OCI-LY1 (cell line): ENCODE results near the gene COA8.
A peak's percentile ranks its signal among the peaks of the same experiment; 100 is the strongest.

Experiments
- H2AFZ ChIP-seq: fragments of 200-600 bp; sonication (generic), shearing (Covaris generic); 2 replicates; pipeline ENCODE4 v1.6.0; 2014; ENCODE audit warnings: antibody characterized with exemption, mild to moderate bottlenecking, low read length
- H3F3A ChIP-seq: fragments of 200-600 bp; sonication (generic), shearing (Covaris generic); 2 replicates; pipeline ENCODE4 v1.6.0; 2014; ENCODE audit warnings: mild to moderate bottlenecking, antibody characterized with exemption, low read length, moderate library complexity; ENCODE audit not compliant: insufficient read depth
- H3K27ac ChIP-seq: fragments of 200-600 bp; sonication (generic); 2 replicates; pipeline ENCODE4 v1.5.1; 2014; ENCODE audit warnings: low read length, mixed run types, mild to moderate bottlenecking, low read depth; ENCODE audit not compliant: poor library complexity, severe bottlenecking
- H3K27me3 ChIP-seq: fragments of 200-600 bp; sonication (generic); 2 replicates; pipeline ENCODE4 v1.6.0; 2014; ENCODE audit warnings: antibody characterized with exemption, mild to moderate bottlenecking, low read length, moderate library complexity; ENCODE audit not compliant: insufficient read depth
- H3K36me3 ChIP-seq: fragments of 200-600 bp; sonication (generic); 2 replicates; pipeline ENCODE4 v1.6.1; 2014; ENCODE audit warnings: mild to moderate bottlenecking, antibody characterized with exemption, low read length, moderate library complexity, mixed read lengths; ENCODE audit not compliant: insufficient read depth
- H3K4me1 ChIP-seq: fragments of 200-600 bp; sonication (generic); 2 replicates; pipeline ENCODE4 v1.5.1; 2014; ENCODE audit warnings: mild to moderate bottlenecking, low read length, moderate library complexity; ENCODE audit not compliant: insufficient read depth, severe bottlenecking
- H3K4me2 ChIP-seq: fragments of 200-600 bp; sonication (generic), shearing (Covaris generic); 2 replicates; pipeline ENCODE4 v1.6.1; 2014; ENCODE audit warnings: low read length
- H3K4me3 ChIP-seq: fragments of 200-600 bp; sonication (generic); 2 replicates; pipeline ENCODE4 v1.5.1; 2014; ENCODE audit warnings: low read length, low read depth, mild to moderate bottlenecking, mixed read lengths; ENCODE audit not compliant: poor library complexity, severe bottlenecking
- H3K79me2 ChIP-seq: fragments of 200-600 bp; shearing (Covaris generic); 2 replicates; pipeline ENCODE4 v1.6.1; 2016; ENCODE audit warnings: mixed run types, low read length, mixed read lengths; ENCODE audit not compliant: insufficient read depth
- H3K9ac ChIP-seq: fragments of 200-600 bp; sonication (generic), shearing (Covaris generic); 2 replicates; pipeline ENCODE4 v1.6.1; 2014; ENCODE audit warnings: mild to moderate bottlenecking, low read length, mixed read lengths
- H3K9me2 ChIP-seq: fragments of 200-600 bp; sonication (generic), shearing (Covaris generic); 2 replicates; pipeline ENCODE4 v1.6.1; 2014; ENCODE audit warnings: low read depth, mild to moderate bottlenecking, low read length, mixed read lengths
- H3K9me3 ChIP-seq: fragments of 200-600 bp; shearing (Covaris generic); 2 replicates; pipeline ENCODE4 v1.6.1; 2014; ENCODE audit warnings: low read length, mixed read lengths
- H4K20me1 ChIP-seq: fragments of 200-600 bp; sonication (generic), shearing (Covaris generic); 2 replicates; pipeline ENCODE4 v1.6.0; 2016; ENCODE audit warnings: mild to moderate bottlenecking, low read length; ENCODE audit not compliant: insufficient read depth
- CTCF ChIP-seq: fragments of 200-600 bp; sonication (generic), shearing (Covaris generic); IDR thresholded peaks from 2 replicates; pipeline ENCODE4 v1.5.1; 2017; ENCODE audit warnings: mild to moderate bottlenecking, antibody characterized with exemption, low read length, moderate library complexity, mixed read lengths
- EZH2 ChIP-seq: fragments of 200-600 bp; sonication (generic), shearing (Covaris generic); IDR thresholded peaks from 2 replicates; pipeline ENCODE4 v1.8.0; 2017; ENCODE audit warnings: borderline replicate concordance, mixed run types, mild to moderate bottlenecking, antibody characterized with exemption, low read length, moderate library complexity, mixed read lengths

The COA8 gene

GRCh38 chr14:103625356-103626095, 62.8 kb downstream of the COA8 start:
- no peaks in the 10 kb centered on the region for H3K9me3 ChIP-seq
- H3K9ac ChIP-seq, result peak overlapping the region; percentile 7; the same call in 1 of the 2 replicates
- peak overlapping the region; percentile 8 for H3K4me3 ChIP-seq
- peak overlapping the region; percentile 84 for H3K27ac ChIP-seq
- H2AFZ ChIP-seq, result 0 out of 2 replicates have a peak overlapping the region, but pooled peaks have one; percentile 27
- no peaks in the 10 kb centered on the region for H3K27me3 ChIP-seq
- peaks cover 58% of the 10 kb centered on the region for H3K4me1 ChIP-seq
- H3K36me3 ChIP-seq, result no peaks in the 10 kb centered on the region
- H3K9me2 ChIP-seq, result no peaks in the 10 kb centered on the region
- H3K4me2 ChIP-seq, result peak overlapping the region; percentile 51
- no peaks in the 10 kb centered on the region for H3F3A ChIP-seq
- H3K79me2 ChIP-seq, result peaks cover 12% of the 10 kb centered on the region
- TF ChIP-seq CTCF, result no peak
- TF ChIP-seq EZH2, result no peak
- no peaks in the 10 kb centered on the region for H4K20me1 ChIP-seq

DNA sequence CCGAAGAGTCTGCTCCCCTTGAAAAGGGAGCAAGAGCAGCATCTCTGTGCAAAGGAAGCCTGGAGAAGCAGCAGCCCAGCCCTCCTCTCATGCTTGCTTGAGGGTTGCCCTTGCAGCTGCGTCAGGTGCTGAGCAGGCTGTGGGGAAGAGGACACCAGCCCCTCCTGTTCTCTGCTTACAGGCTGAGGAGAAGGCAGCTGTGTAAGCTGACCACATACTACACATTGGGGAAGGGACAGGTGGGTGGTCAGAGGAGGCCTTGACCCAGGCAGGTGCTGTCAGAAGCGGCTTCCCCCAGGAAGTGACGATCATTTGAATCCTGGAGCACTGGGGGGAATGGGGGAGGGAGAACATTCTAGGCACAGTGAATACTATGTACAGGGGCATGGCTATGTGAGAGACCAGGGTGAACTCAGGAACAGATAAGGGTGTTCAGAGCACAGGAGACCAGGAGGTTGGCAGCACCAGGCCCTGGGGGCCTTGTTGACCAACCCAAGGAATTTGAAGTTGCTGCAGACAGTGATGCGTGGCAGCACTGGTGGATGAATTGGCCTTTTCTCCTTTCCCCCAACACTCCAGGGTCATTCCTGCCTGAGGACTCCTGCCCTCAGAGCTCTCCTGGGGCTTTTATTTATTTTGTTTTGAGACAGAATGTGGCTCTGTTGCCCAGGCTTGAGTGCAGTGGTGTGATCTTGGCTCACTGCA, 63.5 kb downstream of the COA8 start:
- no peaks in the 10 kb centered on the region for H4K20me1 ChIP-seq
- H3K4me3 ChIP-seq, result no peak overlapping the region
- no peak overlapping the region for H2AFZ ChIP-seq
- H3K4me1 ChIP-seq, result peaks cover 66% of the 10 kb centered on the region
- peak overlapping the region; percentile 84 for H3K27ac ChIP-seq
- H3K4me2 ChIP-seq, result no peak overlapping the region
- H3K36me3 ChIP-seq, result no peaks in the 10 kb centered on the region
- TF ChIP-seq EZH2, result no peak
- TF ChIP-seq CTCF, result no peak
- H3F3A ChIP-seq, result no peaks in the 10 kb centered on the region
- no peaks in the 10 kb centered on the region for H3K9me3 ChIP-seq
- H3K9me2 ChIP-seq, result no peaks in the 10 kb centered on the region
- H3K27me3 ChIP-seq, result no peaks in the 10 kb centered on the region
- H3K79me2 ChIP-seq, result peaks cover 19% of the 10 kb centered on the region
- no peak overlapping the region for H3K9ac ChIP-seq

DNA sequence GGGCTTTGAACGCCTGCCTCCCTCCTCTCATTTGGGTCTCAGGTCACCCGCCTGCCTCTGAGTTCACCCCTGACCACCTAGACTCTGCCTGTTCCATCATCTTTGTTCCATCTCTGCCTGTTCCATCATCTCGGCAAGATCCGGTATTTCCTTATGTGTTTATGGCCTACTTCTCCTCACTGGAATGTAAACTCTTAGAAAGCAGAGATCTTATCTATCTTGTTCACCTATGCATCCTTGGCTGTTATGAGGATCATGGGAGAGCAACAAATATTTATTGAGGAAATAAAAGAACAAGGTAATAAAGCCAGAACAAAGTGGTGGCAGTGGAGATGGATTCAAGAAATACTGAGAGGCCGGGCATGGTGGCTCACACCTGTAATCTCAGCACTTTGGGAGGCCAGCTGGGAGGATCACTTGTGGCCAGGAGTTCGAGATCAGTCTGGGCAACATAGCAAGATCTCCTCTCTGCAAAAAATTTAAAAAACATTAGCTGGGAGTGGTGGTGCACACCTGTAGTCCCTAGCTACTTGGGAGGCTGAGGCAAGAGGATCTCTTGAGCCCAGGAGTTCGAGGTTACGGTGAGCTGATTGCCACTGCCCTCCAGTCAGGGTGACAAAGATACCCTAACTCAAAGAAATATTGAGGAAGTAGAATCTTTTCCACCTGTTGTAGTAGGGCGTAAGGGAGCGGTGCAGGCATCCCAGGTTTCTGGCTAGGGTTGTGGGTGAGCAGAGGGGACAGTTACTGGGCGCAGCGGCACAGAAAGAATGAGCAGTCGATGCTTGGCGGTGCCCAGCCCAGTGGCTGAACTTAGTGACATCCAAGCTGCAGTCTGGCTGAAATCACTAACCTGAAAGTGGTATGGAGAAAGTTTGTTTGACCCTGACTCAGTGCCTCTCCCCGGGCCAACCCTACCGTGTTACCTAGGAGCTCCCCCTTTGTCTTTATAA, 64.6 kb downstream of the COA8 start:
- Histone ChIP-seq H3K79me2 (peaks cover 29% of the 10 kb centered on the region), H3K36me3 (0 out of 2 replicates have a peak, but pooled peaks cover 3% of the 10 kb centered on the region), H3F3A (no peaks in the 10 kb centered on the region), H3K27me3 (no peaks in the 10 kb centered on the region), H3K4me1 (peaks cover 59% of the 10 kb centered on the region), H3K4me3 (no peak overlapping the region), H2AFZ (no peak overlapping the region), H3K9ac (peak overlapping the region; percentile 89; the same call in 1 of the 2 replicates), H3K9me3 (no peaks in the 10 kb centered on the region), H3K9me2 (no peaks in the 10 kb centered on the region), H3K4me2 (no peak overlapping the region; the same call in 1 of the 2 replicates), H3K27ac (peak overlapping the region; percentile 84), H4K20me1 (no peaks in the 10 kb centered on the region)
- TF ChIP-seq EZH2 (no peak), CTCF (no peak)
